WTC11 (cell line): ENCODE results near the gene TCEAL4. TPM values are rescaled to one million over a fixed set of nuclear protein-coding genes. Genes with fewer than 3 reads are reported as not detected.

ENCODE experiments used
- ATAC-seq: fragments of 200-7000 bp; cut with Tn5 transposase; 2 replicates; pipeline ENCODE4 v1.10.0; 2021; ENCODE audit warnings: mild to moderate bottlenecking, moderate library complexity
- CTCF ChIA-PET: fragments of 300-600 bp; sonication (Branson Sonifier 250); formaldehyde crosslinking; loops from one replicate; lab custom pipeline; 2021; ENCODE audit warnings: antibody characterized with exemption; lab: Charles Lee
- POLR2A ChIA-PET: fragments of 350-600 bp; sonication (Branson Sonifier 250); formaldehyde crosslinking; loops from one replicate; lab custom pipeline; 2021; ENCODE audit warnings: antibody characterized with exemption; lab: Charles Lee
- DNase-seq: peaks from one replicate; pipeline ENCODE4 v3.0.0; 2021; ENCODE audit warnings: low spot score
- H3K27ac Mint-ChIP-seq: 2 replicates; pipeline ENCODE4 v1.8.0; 2021; ENCODE audit warnings: mixed read lengths
- H3K27me3 Mint-ChIP-seq: 2 replicates; pipeline ENCODE4 v1.8.0; 2021; ENCODE audit warnings: low read depth, mild to moderate bottlenecking, moderate library complexity, mixed read lengths
- H3K36me3 Mint-ChIP-seq: 2 replicates; pipeline ENCODE4 v1.8.0; 2021; ENCODE audit warnings: mixed read lengths
- H3K4me1 Mint-ChIP-seq: 2 replicates; pipeline ENCODE4 v1.8.0; 2022; ENCODE audit warnings: mixed read lengths
- H3K4me3 Mint-ChIP-seq: 2 replicates; pipeline ENCODE4 v1.8.0; 2021; ENCODE audit warnings: mild to moderate bottlenecking, moderate library complexity, mixed read lengths
- H3K9me3 Mint-ChIP-seq: 2 replicates; pipeline ENCODE4 v1.8.0; 2021; ENCODE audit warnings: mixed read lengths
- EMX1 ChIP-seq: fragments of 250-450 bp; sonication (Bioruptor Pico); IDR thresholded peaks from 2 replicates; pipeline ENCODE4 v1.8.0; 2021; ENCODE audit warnings: mild to moderate bottlenecking
- ETV6 ChIP-seq: sonication (generic); formaldehyde crosslinking; IDR thresholded peaks from 2 replicates; pipeline ENCODE4 v1.8.1; 2022; ENCODE audit warnings: mild to moderate bottlenecking, missing genetic modification reagents
- FOXK1 ChIP-seq: sonication (generic); formaldehyde crosslinking; IDR thresholded peaks from 2 replicates; pipeline ENCODE4 v1.8.0; 2022; ENCODE audit warnings: mild to moderate bottlenecking, moderate library complexity, missing genetic modification reagents
- IRF2 ChIP-seq: sonication (generic); formaldehyde crosslinking; IDR thresholded peaks from 2 replicates; pipeline ENCODE4 v1.8.0; 2022; ENCODE audit warnings: low read depth, missing genetic modification reagents, borderline replicate concordance
- JAZF1 ChIP-seq: fragments of 250-450 bp; sonication (Bioruptor Pico); IDR thresholded peaks from 2 replicates; pipeline ENCODE4 v1.9.0; 2021; ENCODE audit warnings: moderate library complexity, mild to moderate bottlenecking, inconsistent platforms
- KAT7 ChIP-seq: sonication (generic); formaldehyde crosslinking; IDR thresholded peaks from 2 replicates; pipeline ENCODE4 v1.8.1; 2023; ENCODE audit warnings: missing genetic modification reagents, mild to moderate bottlenecking, borderline replicate concordance
- NR2C2 ChIP-seq: sonication (generic); formaldehyde crosslinking; IDR thresholded peaks from 2 replicates; pipeline ENCODE4 v1.8.0; 2022; ENCODE audit warnings: mild to moderate bottlenecking, missing genetic modification reagents
- OVOL2 ChIP-seq: fragments of 250-450 bp; sonication (Bioruptor Pico); IDR thresholded peaks from 2 replicates; pipeline ENCODE4 v1.9.0; 2021; ENCODE audit warnings: mild to moderate bottlenecking, borderline replicate concordance
- ZNF121 ChIP-seq: sonication (generic); formaldehyde crosslinking; IDR thresholded peaks from 2 replicates; pipeline ENCODE4 v1.8.0; 2023; ENCODE audit warnings: missing genetic modification reagents
- ZNF138 ChIP-seq: sonication (generic); formaldehyde crosslinking; conservative IDR thresholded peaks from 2 replicates; pipeline ENCODE4 v1.8.1; 2022; ENCODE audit warnings: mild to moderate bottlenecking, moderate library complexity, missing genetic modification reagents
- ZNF263 ChIP-seq: sonication (generic); formaldehyde crosslinking; IDR thresholded peaks from 2 replicates; pipeline ENCODE4 v1.8.1; 2022; ENCODE audit warnings: low read depth, mild to moderate bottlenecking, moderate library complexity, missing genetic modification reagents
- ZNF416 ChIP-seq: fragments of 250-450 bp; sonication (Bioruptor Pico); IDR thresholded peaks from 2 replicates; pipeline ENCODE4 v1.9.0; 2021; ENCODE audit warnings: mild to moderate bottlenecking, inconsistent platforms
- total RNA-seq: library from RNA; stranded (reverse); gene quantifications from 3 replicates; pipeline ENCODE4 v1.2.3, GENCODE V29; 2021
- TF ChIP-seq, protein P1 (sequence below): sonication (generic); formaldehyde crosslinking; IDR thresholded peaks from 2 replicates; pipeline ENCODE4 v1.8.1; 2023; ENCODE audit warnings: mild to moderate bottlenecking, missing genetic modification reagents
- TF ChIP-seq, protein P2 (sequence below): fragments of 250-450 bp; sonication (Bioruptor Pico); IDR thresholded peaks from 2 replicates; pipeline ENCODE4 v1.8.0; 2021; ENCODE audit warnings: mild to moderate bottlenecking
- TF ChIP-seq, protein P3 (sequence below): fragments of 250-450 bp; sonication (Bioruptor Pico); IDR thresholded peaks from 2 replicates; pipeline ENCODE4 v1.9.0; 2021; ENCODE audit warnings: moderate library complexity, mild to moderate bottlenecking, inconsistent platforms, borderline replicate concordance
- TF ChIP-seq, protein P4 (sequence below): sonication (generic); formaldehyde crosslinking; IDR thresholded peaks from 2 replicates; pipeline ENCODE4 v1.8.0; 2023; ENCODE audit warnings: missing genetic modification reagents, mild to moderate bottlenecking, borderline replicate concordance
- TF ChIP-seq, protein P5 (sequence below): sonication (generic); formaldehyde crosslinking; IDR thresholded peaks from 2 replicates; pipeline ENCODE4 v1.8.1; 2023; ENCODE audit warnings: mild to moderate bottlenecking, missing genetic modification reagents
- TF ChIP-seq, protein P6 (sequence below): sonication (generic); formaldehyde crosslinking; IDR thresholded peaks from 2 replicates; pipeline ENCODE4 v1.8.1; 2023; ENCODE audit warnings: mild to moderate bottlenecking, missing genetic modification reagents, borderline replicate concordance
- TF ChIP-seq, protein P7 (sequence below): sonication (generic); formaldehyde crosslinking; IDR thresholded peaks from 2 replicates; pipeline ENCODE4 v1.8.0; 2023; ENCODE audit warnings: missing genetic modification reagents

TCEAL4 gene
- total RNA-seq, 1 experiment from 2014 or later = 46.4 TPM

DNA sequence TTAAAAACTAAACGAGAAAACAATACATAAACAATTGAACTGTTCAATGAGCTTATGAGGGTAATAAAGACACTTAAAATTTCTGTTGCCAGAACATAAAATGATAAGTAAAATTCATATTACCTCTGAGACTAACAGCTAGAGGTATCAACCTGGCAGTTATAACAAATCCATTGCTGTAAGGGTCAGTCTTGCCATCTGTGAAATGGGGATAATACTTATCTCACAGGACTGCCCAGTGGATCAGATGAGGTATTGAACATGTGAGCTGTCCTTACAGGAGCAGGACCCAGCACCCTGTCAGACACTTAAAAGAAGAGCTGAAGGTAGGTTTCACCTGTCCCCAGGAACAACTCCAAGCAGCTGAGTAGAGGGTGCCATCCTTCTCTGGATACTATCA lies 25.0 kb downstream of the TCEAL4 start:
- Mint-ChIP-seq H3K36me3 (no peaks in the 10 kb centered on the region), H3K4me3 (0 out of 2 replicates have a peak overlapping the region, but pooled peaks have one; percentile 16), H3K27ac (no peak overlapping the region), H3K9me3 (no peaks in the 10 kb centered on the region), H3K27me3 (peaks cover 19% of the 10 kb centered on the region), H3K4me1 (peaks cover 18% of the 10 kb centered on the region)
- CTCF ChIA-PET = interaction anchor here (1.0 kb wide), 1 partner anchor 19 kb away, joined by 3 read pairs; no protein-coding TSS in a partner anchor
- DNase-seq (no peak), ATAC-seq (no peak)
- TF ChIP-seq, protein P1, sequence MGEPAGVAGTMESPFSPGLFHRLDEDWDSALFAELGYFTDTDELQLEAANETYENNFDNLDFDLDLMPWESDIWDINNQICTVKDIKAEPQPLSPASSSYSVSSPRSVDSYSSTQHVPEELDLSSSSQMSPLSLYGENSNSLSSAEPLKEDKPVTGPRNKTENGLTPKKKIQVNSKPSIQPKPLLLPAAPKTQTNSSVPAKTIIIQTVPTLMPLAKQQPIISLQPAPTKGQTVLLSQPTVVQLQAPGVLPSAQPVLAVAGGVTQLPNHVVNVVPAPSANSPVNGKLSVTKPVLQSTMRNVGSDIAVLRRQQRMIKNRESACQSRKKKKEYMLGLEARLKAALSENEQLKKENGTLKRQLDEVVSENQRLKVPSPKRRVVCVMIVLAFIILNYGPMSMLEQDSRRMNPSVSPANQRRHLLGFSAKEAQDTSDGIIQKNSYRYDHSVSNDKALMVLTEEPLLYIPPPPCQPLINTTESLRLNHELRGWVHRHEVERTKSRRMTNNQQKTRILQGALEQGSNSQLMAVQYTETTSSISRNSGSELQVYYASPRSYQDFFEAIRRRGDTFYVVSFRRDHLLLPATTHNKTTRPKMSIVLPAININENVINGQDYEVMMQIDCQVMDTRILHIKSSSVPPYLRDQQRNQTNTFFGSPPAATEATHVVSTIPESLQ (CRISPR knock-in tag) = no peak
- no peak for TF ChIP-seq ZNF121 (CRISPR knock-in tag)
- no peak for TF ChIP-seq IRF2
- no peak for TF ChIP-seq OVOL2 (CRISPR knock-in tag)
- no peak for TF ChIP-seq ZNF263 (CRISPR knock-in tag)
- no peak for TF ChIP-seq ZNF138 (CRISPR knock-in tag)
- no peak for TF ChIP-seq FOXK1
- TF ChIP-seq, protein P2, sequence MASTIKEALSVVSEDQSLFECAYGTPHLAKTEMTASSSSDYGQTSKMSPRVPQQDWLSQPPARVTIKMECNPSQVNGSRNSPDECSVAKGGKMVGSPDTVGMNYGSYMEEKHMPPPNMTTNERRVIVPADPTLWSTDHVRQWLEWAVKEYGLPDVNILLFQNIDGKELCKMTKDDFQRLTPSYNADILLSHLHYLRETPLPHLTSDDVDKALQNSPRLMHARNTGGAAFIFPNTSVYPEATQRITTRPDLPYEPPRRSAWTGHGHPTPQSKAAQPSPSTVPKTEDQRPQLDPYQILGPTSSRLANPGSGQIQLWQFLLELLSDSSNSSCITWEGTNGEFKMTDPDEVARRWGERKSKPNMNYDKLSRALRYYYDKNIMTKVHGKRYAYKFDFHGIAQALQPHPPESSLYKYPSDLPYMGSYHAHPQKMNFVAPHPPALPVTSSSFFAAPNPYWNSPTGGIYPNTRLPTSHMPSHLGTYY (CRISPR knock-in tag) = no peak
- TF ChIP-seq, protein P3, sequence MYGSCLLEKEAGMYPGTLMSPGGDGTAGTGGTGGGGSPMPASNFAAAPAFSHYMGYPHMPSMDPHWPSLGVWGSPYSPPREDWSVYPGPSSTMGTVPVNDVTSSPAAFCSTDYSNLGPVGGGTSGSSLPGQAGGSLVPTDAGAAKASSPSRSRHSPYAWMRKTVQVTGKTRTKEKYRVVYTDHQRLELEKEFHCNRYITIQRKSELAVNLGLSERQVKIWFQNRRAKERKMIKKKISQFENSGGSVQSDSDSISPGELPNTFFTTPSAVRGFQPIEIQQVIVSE (CRISPR knock-in tag) = no peak
- TF ChIP-seq KAT7 (CRISPR knock-in tag) = no peak
- no peak for TF ChIP-seq ZNF416 (CRISPR knock-in tag)
- TF ChIP-seq, protein P4, sequence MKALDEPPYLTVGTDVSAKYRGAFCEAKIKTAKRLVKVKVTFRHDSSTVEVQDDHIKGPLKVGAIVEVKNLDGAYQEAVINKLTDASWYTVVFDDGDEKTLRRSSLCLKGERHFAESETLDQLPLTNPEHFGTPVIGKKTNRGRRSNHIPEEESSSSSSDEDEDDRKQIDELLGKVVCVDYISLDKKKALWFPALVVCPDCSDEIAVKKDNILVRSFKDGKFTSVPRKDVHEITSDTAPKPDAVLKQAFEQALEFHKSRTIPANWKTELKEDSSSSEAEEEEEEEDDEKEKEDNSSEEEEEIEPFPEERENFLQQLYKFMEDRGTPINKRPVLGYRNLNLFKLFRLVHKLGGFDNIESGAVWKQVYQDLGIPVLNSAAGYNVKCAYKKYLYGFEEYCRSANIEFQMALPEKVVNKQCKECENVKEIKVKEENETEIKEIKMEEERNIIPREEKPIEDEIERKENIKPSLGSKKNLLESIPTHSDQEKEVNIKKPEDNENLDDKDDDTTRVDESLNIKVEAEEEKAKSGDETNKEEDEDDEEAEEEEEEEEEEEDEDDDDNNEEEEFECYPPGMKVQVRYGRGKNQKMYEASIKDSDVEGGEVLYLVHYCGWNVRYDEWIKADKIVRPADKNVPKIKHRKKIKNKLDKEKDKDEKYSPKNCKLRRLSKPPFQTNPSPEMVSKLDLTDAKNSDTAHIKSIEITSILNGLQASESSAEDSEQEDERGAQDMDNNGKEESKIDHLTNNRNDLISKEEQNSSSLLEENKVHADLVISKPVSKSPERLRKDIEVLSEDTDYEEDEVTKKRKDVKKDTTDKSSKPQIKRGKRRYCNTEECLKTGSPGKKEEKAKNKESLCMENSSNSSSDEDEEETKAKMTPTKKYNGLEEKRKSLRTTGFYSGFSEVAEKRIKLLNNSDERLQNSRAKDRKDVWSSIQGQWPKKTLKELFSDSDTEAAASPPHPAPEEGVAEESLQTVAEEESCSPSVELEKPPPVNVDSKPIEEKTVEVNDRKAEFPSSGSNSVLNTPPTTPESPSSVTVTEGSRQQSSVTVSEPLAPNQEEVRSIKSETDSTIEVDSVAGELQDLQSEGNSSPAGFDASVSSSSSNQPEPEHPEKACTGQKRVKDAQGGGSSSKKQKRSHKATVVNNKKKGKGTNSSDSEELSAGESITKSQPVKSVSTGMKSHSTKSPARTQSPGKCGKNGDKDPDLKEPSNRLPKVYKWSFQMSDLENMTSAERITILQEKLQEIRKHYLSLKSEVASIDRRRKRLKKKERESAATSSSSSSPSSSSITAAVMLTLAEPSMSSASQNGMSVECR (CRISPR knock-in tag) = no peak
- TF ChIP-seq JAZF1 = no peak
- POLR2A ChIA-PET = no interaction called here

DNA sequence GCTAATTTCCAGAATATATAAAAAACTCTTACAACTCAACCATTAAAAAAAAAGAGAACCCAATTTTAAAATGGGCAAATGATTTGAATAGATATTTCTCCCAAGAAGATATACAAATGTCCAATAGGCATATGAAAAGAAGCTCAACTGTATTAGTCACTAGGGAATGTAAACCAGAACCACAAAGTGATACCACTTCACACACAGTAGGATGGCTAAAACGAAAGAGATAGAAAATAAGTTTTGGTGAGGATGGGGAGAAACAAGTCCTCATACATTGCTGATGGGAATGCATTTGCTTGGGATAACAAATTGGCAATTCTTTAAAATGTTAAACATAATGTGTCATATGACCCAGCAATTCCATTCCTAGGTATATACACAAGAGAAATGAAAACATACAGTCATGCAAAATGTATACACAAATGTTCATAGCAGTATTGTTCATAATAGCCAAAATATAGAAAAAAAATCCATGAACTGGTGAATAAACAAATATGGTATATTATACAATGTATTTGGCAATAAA lies 28.1 kb downstream of the TCEAL4 start:
- Mint-ChIP-seq H3K27ac (no peak overlapping the region), H3K9me3 (no peaks in the 10 kb centered on the region), H3K36me3 (0 out of 2 replicates have a peak, but pooled peaks cover 4% of the 10 kb centered on the region), H3K27me3 (no peaks in the 10 kb centered on the region; the same call in none of the 2 replicates), H3K4me1 (peaks cover 31% of the 10 kb centered on the region), H3K4me3 (no peak overlapping the region)
- ChIA-PET CTCF (no interaction called here), POLR2A (no interaction called here)
- ATAC-seq (no peak), DNase-seq (no peak)
- TF ChIP-seq, protein P5, sequence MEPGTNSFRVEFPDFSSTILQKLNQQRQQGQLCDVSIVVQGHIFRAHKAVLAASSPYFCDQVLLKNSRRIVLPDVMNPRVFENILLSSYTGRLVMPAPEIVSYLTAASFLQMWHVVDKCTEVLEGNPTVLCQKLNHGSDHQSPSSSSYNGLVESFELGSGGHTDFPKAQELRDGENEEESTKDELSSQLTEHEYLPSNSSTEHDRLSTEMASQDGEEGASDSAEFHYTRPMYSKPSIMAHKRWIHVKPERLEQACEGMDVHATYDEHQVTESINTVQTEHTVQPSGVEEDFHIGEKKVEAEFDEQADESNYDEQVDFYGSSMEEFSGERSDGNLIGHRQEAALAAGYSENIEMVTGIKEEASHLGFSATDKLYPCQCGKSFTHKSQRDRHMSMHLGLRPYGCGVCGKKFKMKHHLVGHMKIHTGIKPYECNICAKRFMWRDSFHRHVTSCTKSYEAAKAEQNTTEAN (CRISPR knock-in tag) = no peak
- TF ChIP-seq, protein P6, sequence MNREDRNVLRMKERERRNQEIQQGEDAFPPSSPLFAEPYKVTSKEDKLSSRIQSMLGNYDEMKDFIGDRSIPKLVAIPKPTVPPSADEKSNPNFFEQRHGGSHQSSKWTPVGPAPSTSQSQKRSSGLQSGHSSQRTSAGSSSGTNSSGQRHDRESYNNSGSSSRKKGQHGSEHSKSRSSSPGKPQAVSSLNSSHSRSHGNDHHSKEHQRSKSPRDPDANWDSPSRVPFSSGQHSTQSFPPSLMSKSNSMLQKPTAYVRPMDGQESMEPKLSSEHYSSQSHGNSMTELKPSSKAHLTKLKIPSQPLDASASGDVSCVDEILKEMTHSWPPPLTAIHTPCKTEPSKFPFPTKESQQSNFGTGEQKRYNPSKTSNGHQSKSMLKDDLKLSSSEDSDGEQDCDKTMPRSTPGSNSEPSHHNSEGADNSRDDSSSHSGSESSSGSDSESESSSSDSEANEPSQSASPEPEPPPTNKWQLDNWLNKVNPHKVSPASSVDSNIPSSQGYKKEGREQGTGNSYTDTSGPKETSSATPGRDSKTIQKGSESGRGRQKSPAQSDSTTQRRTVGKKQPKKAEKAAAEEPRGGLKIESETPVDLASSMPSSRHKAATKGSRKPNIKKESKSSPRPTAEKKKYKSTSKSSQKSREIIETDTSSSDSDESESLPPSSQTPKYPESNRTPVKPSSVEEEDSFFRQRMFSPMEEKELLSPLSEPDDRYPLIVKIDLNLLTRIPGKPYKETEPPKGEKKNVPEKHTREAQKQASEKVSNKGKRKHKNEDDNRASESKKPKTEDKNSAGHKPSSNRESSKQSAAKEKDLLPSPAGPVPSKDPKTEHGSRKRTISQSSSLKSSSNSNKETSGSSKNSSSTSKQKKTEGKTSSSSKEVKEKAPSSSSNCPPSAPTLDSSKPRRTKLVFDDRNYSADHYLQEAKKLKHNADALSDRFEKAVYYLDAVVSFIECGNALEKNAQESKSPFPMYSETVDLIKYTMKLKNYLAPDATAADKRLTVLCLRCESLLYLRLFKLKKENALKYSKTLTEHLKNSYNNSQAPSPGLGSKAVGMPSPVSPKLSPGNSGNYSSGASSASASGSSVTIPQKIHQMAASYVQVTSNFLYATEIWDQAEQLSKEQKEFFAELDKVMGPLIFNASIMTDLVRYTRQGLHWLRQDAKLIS (CRISPR knock-in tag) = no peak
- TF ChIP-seq, protein P2 (CRISPR knock-in tag) = no peak
- no peak for TF ChIP-seq EMX1
- TF ChIP-seq ETV6 (CRISPR knock-in tag) = no peak
- no peak for TF ChIP-seq FOXK1
- no peak for TF ChIP-seq IRF2
- TF ChIP-seq, protein P7, sequence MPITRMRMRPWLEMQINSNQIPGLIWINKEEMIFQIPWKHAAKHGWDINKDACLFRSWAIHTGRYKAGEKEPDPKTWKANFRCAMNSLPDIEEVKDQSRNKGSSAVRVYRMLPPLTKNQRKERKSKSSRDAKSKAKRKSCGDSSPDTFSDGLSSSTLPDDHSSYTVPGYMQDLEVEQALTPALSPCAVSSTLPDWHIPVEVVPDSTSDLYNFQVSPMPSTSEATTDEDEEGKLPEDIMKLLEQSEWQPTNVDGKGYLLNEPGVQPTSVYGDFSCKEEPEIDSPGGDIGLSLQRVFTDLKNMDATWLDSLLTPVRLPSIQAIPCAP (CRISPR knock-in tag) = no peak
- no peak for TF ChIP-seq NR2C2
